ENCODE results near the gene PNMA6E.

Gene PNMA6E

DNA sequence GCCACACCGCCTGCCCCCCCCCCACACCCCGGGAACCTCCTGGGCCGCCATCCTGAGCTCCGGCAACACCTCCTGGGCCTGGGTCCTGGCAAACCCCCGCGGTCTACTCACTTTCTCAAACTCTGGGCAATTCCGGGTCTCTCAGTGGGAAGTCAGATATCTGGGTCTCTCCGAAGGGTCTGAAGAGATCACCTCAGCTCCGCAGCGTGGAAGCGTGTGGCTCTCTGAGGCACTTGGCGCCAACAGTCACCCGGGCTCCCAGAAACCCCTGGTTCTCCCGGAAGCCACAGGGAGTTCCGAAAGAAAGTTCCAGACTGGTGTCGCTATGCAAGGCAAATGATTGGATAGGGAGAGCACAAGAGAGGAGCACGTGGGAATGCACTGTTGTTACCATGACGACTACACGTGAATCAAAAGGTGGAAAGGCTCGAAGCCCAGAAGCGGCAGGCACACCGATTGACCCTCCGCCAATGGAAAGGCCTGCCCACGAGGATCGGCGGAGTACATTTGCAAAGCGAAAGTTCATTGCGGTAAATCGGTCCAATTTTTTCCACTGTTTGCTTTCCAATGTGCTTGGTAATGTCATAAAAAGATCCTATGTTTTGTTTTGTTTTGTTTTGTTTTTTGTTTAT is at the start of gene PNMA6E:
Gene PNMA6E, minus strand, starts transcription at position 218 of the 632 bp plus-strand sequence. CDS start 2,501 bp downstream, outside the sequence.
- no peak for DNase-seq (ENCODE audit: low read depth)

- no peak for DNase-seq (ENCODE audit: low read depth)
These were observed 49.8 kb upstream of the PNMA6E start for GRCh38 chrX:153450949-153451277.

- DNase-seq (ENCODE audit: low read depth): no peak
These were observed 49.2 kb upstream of the PNMA6E start for GRCh38 chrX:153450114-153450948.

DNA sequence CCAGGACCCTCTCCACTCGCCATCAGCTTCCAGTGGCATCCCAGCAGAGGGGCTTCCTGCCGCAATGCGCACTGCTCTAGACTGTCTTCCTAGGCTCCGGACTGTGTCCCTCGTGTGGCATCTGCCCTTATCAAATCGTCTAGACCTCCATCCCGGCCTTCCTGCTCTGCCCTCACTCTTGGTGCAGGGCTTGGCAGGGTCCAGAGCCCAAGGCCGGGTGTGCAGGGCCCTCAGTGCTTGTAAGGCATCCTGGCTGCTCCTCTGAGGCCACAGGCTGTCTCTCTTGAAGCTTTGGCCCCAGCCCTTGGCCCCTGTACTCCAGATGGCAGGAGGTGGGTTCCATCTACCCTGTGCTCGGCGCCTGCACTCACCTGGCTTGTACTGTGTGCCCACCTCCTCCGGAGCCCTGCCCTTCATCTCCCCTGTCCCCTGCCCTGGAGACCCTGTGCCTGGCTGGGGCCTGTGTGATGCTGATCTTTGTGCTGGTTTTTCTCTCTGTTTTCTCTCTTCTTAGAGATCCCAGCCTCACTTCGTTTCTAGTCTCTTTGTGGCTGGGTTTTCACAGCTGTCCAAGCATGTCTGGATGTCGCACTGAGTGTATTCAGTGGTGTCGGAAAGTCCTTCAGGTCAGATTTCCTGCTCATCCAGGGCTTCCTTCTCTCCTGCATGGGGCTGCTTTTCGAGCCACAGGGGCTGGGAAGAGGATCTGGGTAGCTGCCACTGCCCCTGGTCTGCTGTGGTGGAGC is 48.4 kb upstream of the PNMA6E start:
- DNase-seq (ENCODE audit: low read depth): no peak

DNA sequence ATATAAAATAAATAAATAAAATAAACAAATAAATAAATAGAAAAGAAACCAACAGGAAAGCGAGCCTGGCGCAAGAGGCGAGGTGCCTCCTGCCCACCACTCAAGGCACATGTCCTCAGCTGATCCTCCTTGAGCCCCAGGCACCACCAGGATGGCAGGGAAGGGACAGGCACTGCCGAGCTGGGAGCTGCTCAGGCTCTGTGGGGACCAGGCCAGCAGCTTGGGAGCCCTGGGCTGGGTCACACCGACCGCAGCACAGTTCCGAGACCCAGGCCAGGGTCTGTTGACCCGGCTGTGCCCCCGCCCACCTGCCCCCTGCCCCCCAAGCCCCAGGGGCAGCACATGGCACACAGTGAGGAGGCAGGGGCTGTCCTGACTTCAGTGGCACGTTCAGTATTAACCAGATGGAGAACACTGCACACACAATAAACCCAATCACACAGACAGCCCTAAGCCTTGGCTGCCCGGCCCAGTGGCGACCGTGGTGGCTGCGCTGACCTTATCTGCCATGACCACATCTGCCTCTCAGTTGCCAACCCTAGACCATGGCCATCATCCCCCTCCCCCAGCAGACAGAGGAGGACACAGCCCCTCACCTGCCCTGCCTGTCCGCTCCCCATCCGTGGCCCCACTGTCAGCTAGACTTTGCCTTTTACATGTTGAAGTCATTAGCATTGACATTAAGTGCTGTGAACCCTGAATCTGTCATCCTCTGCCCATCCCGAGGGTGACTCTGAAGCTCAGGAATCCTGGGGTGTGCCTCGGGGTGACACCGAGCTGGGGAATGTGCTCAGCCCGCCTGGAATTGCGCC is 47.6 kb upstream of the PNMA6E start:
- no peak for DNase-seq (ENCODE audit: low read depth)

DNA sequence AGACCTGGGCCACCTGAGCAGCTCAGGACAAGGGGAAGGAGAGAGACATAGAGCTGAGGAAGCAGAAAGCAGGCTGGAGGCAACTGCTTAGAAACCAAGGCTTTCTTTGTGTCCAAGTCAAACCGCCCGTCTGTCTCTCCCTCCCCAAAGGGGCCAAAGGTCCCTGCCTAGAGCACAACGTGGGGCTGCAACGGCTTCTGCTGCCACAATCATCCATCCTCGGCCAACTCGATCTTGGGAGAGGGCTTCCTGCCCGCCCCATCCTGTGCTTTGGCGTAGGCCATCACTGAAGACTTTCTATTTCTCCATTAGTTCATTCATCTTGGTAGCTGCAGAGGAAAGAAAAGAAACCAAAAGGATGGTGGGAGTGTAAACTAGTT is 46.4 kb upstream of the PNMA6E start:
- DNase-seq (ENCODE audit: low read depth): no peak

DNA sequence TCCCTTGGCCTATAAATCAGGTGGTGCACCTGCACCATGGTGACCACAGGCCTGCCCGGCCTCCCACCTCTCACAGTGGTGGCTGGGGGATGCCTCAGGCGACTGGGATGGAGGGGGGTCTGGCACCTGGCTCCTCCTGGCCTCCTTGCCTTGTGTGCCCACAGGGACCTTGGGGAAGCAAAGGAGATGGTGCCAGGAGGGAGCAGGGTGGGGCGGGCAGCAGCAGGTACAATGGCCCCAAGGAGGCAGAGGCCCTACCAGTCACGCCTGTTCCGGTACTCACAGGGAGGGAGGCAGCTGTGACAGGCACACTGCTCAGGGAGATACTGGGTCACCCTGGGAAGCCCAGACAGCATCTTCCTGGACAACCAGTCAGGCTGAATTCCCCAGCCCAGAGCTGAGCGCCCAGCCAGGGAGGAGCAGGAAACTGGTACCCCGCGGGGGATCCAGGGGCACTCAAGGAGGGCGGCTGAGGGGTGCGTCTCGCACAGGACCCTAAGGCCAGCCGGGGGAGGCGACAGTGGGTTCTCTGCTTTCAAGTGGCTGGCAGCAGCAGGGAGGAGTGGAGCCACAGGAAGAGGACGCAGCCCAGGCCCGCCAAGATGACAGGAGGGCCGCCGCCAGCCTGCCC is 45.9 kb upstream of the PNMA6E start:
- no peak for DNase-seq (ENCODE audit: low read depth)

GRCh38 chrX:153446636-153446936 is 45.4 kb upstream of the PNMA6E start:
- no peak for DNase-seq (ENCODE audit: low read depth)

GRCh38 chrX:153445856-153446635 is 44.9 kb upstream of the PNMA6E start, which contains the start of gene TREX2:
Gene TREX2 (minus strand): TSS chrX:153446056. CDS start chrX:153445430, 626 bp downstream.
- no peak for DNase-seq (ENCODE audit: low read depth)

DNA sequence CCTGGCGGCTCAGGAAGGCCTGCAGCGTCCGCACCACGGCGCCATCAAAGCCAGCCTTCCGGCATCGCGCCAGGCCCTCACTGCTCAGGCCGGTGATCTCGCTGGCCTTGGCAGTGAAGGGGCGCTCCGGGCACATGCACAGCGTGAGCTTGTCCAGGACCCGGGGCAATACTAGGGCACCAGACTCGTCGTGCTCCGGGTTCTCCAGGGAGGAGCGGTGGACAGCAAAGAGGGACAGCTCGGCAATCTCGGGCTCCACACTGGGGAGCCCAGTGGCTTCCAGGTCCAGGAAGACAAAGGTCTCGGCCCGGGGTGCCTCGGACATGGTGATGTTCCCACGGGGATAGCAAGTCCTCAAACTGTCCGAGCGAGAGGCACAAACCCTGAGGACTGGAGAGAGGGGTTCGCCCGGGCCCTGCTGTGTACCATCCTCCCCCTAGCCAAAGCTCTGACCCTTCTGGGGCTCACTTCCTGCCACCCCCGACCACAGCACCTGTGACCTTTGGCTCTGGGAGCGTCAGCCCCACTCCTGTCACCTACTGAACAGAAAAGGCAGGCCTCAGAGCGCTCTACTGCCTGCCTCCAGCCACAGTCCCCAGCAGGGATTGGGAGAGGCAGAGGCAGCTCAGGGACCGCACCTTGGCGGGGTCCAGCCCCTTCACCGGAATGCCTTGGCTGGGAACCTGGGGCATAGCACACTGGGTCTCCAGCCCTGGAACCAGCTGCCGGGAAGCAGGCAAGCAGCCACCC is 44.1 kb upstream of the PNMA6E start:
- no peak for DNase-seq (ENCODE audit: low read depth)

DNA sequence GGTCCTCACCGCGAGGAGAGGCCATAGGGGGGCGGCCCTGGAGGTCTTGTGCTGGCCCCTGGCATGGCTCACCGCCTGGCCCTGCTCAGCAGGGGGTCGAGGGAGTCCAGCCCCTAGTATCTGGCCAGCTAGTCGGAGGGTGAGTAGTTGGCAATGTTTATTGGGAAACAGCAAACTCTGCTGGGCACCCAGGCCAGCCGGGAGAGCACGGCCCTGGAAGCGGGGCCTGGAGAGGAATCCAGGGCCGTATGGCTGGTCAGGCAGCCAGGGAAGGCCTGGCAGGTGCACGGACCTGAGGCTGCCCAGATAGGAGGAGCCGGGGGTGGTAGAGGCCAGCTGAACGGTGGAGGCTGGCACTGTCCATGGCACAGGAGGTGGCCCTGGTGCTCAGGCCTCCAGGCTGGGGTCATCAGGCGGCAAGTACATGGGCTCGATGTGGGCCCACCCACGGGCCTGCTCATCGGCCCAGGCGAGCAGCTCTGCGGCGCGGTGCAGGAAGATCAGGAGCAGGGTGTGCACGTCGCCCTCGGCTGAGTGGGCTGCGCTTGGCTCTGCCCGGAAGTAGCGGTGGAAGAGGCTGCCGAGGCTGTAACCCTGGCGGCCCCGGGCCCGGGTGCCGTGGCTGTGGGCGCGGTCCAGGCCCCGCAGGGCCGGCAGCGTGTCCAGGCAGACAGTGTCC is 43.3 kb upstream of the PNMA6E start:
- DNase-seq (ENCODE audit: low read depth): no peak

DNA sequence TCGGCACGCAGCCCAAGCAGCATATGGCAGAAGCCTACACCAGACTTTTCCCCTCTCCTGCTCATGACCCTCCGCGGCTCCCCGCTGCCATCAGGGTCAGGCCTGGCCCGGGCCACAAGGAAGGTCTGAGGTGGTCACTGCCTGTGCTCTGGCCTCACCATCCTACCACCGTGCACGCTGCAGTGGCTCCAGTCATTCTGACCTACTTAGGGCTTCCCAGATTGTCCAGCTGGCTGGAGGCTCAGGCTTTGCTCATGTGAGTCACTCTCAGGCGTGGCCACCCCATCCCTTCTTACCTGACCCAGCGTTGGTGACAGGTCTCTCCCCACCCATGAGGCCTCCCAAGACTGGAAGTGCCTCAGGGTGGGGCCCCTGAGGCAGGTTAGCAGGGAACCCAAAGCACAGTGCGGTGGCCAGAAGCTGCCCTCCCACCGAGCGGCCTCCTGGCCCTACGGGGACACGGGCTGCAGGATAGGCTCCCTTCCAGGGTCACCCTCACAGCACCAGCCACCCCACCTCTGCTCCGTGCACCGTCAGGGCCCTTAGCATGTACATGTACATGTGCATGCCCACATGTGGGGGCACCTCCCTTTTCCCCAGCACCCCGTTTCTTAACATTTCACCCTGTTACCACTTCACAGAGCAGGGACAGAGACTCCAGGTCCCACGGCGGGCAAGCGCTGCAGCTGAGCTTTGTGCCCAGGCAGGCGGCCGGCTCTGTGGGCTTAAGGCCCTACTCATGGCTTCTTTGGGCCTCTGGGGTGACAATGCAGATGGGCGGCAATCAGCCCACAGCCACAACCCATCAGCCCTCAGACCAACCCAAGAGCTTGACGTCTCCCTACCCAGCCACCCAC is 42.6 kb upstream of the PNMA6E start:
- DNase-seq (ENCODE audit: low read depth): no peak

- DNase-seq (ENCODE audit: low read depth): no peak
These were observed 41.3 kb upstream of the PNMA6E start for GRCh38 chrX:153442463-153442862.

DNA sequence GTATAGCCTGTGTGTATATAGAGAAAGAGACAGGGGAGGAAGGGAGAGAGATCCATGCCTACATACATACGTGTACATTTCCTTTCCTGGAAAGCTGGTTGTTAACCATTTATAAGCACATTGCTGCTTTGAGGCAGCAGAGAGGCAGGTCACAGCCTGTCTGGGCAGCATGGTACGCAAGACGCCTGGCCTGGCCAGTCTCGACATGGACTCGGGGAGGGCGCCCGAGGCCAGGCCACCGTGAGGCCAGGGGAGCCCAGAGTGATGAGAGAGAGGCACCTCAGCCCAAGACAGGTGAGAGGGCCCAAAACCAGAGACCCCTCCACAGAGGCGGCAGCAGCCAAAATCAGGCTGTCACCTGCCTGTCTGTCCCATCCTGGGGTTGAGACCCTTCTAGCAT is 40.8 kb upstream of the PNMA6E start:
- DNase-seq (ENCODE audit: low read depth): no peak

- DNase-seq (ENCODE audit: low read depth): no peak
These were observed 40.1 kb upstream of the PNMA6E start for GRCh38 chrX:153441296-153441695.

GRCh38 chrX:153440556-153441135 is 39.5 kb upstream of the PNMA6E start:
- DNase-seq (ENCODE audit: low read depth): no peak

DNA sequence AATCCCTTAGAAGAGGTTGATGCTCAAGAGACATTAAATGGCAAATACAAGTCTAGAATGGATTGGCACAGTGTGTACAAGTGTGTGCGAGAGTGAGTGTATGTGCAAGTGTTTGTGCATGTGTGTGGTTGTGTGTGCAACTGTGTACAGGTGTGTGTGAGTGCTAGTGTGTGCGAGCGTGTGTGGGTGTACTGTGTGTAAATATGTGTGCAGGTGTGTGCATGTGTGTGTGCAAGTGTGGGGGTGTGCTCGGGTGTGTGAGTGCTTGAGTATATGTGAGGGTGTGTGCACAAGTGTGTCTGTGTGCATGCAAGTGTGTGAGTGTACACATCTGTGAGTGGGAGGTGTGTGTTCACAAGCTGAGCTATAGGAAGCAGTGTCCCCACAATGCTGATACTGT is 38.8 kb upstream of the PNMA6E start:
- DNase-seq (ENCODE audit: low read depth): no peak

DNA sequence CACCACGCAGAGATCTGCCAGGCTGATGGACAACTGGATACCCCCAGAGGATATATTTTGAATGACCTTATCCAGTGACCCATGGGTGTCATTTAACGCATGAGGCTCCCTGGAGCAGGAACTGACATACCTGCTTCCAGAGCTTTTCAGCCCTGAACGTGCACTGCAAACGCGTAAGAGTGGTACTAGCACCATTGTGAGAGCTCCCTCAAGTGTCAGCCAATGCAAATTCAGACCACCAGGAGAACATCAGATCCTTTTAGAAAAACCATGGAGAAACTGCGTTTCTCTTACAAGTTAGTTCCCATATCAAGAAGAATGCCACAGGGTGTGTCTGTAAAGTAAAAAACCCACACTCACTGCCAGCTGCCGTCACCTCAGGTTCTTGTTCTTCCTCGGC is 37.4 kb upstream of the PNMA6E start:
- DNase-seq (ENCODE audit: low read depth): no peak

All from GM04503 (cell line).